ENCODE measurements around the gene QRFP.
A peak's percentile ranks its signal among the peaks of the same experiment; 100 is the strongest.

QRFP gene

GRCh38 chr9:130872912-130873503 lies 23.6 kb downstream of the QRFP start:
- DNase-seq (ENCODE audit: low spot score) = no peak
- TF ChIP-seq CTCF (IDR thresholded peaks at IDR 0.05; ENCODE audit: extremely low read depth, missing control alignments) = no peak

- TF ChIP-seq CTCF (IDR thresholded peaks at IDR 0.05; ENCODE audit: extremely low read depth, missing control alignments) = no peak
- no peak for DNase-seq (ENCODE audit: low spot score)
Measured at GRCh38 chr9:130872508-130872907, 24.1 kb downstream of the QRFP start.

GRCh38 chr9:130872093-130872492 lies 24.5 kb downstream of the QRFP start:
- no peak for DNase-seq (ENCODE audit: low spot score)
- no peak for TF ChIP-seq CTCF (IDR thresholded peaks at IDR 0.05; ENCODE audit: extremely low read depth, missing control alignments)

GRCh38 chr9:130871395-130872062 lies 25.1 kb downstream of the QRFP start:
- no peak for DNase-seq (ENCODE audit: low spot score)

GRCh38 chr9:130870491-130871381 lies 25.9 kb downstream of the QRFP start:
- TF ChIP-seq CTCF (IDR thresholded peaks at IDR 0.05; ENCODE audit: extremely low read depth, missing control alignments) = no peak

More at GRCh38 chr9:130871395-130872062, 25.1 kb downstream of the QRFP start:
- TF ChIP-seq CTCF (IDR thresholded peaks at IDR 0.05; ENCODE audit: extremely low read depth, missing control alignments) = no peak

GRCh38 chr9:130869250-130869649 lies 27.4 kb downstream of the QRFP start:
- TF ChIP-seq CTCF (IDR thresholded peaks at IDR 0.05; ENCODE audit: extremely low read depth, missing control alignments) = no peak
- no peak for DNase-seq (ENCODE audit: low spot score)

More at GRCh38 chr9:130870491-130871381, 25.9 kb downstream of the QRFP start:
- DNase-seq (ENCODE audit: low spot score) = peak; percentile 77

GRCh38 chr9:130868230-130868629 lies 28.4 kb downstream of the QRFP start:
- DNase-seq (ENCODE audit: low spot score) = no peak
- no peak for TF ChIP-seq CTCF (IDR thresholded peaks at IDR 0.05; ENCODE audit: extremely low read depth, missing control alignments)

Measured in GM20000 (cell line).